ENCODE results near the gene MAGED1. TPM values are rescaled to one million over a fixed set of nuclear protein-coding genes. Genes with fewer than 3 reads are reported as not detected.

The MAGED1 gene
- total RNA-seq: 53.0 TPM
- long read RNA-seq, transcript MAGED1-201 (13 exons, 2,747 nt): major isoform, 46 of 96 reads
- long read RNA-seq, transcript MAGED1-204 (13 exons, 2,701 nt): minor isoform, 5 of 96 reads
- long read RNA-seq, partial matches to known transcripts: 38 of 96 reads
- long read RNA-seq, other reads (novel, unspliced or antisense): 7 of 96 reads

GRCh38 chrX:51892921-51893745, at the start of gene MAGED1:
MAGED1 (plus strand) TSS chrX:51893623; CDS start chrX:51894305, 682 bp downstream.
- Histone ChIP-seq H3K4me3 (peak within 1 kb of the TSS; percentile 58), H3K4me1 (no peaks in the 10 kb centered on the region), H3K27ac (peak within 1 kb of the TSS; percentile 60), H3K36me3 (peaks cover 5% of the 10 kb centered on the region), H3K9me3 (no peaks in the 10 kb centered on the region), H3K27me3 (ENCODE audit: low read depth) (no peaks in the 10 kb centered on the region)
- intact Hi-C loops (cut with DNase I): no loop called here
- DNase-seq (peak; percentile 88), ATAC-seq (peak; percentile 94 to 97)
- no peak for TF ChIP-seq CTCF (IDR thresholded peaks at IDR 0.05)

GRCh38 chrX:51847463-51847862, 46.0 kb upstream of the MAGED1 start:
- H3K4me1 ChIP-seq: no peaks in the 10 kb centered on the region
- H3K27me3 ChIP-seq (ENCODE audit: low read depth): no peaks in the 10 kb centered on the region
- no peaks in the 10 kb centered on the region for H3K9me3 ChIP-seq
- ATAC-seq (no peak), DNase-seq (no peak)
- no peak overlapping the region for H3K4me3 ChIP-seq
- intact Hi-C loops (cut with DNase I): no loop called here
- TF ChIP-seq CTCF (IDR thresholded peaks at IDR 0.05): no peak
- no peaks in the 10 kb centered on the region for H3K36me3 ChIP-seq
- H3K27ac ChIP-seq: no peak overlapping the region

GRCh38 chrX:51851507-51852085, 41.8 kb upstream of the MAGED1 start:
- H3K4me1 ChIP-seq: no peaks in the 10 kb centered on the region
- ATAC-seq (no peak), DNase-seq (no peak)
- no peak overlapping the region for H3K27ac ChIP-seq
- H3K9me3 ChIP-seq: no peaks in the 10 kb centered on the region
- H3K27me3 ChIP-seq (ENCODE audit: low read depth): no peaks in the 10 kb centered on the region
- H3K36me3 ChIP-seq: no peaks in the 10 kb centered on the region
- H3K4me3 ChIP-seq: no peak overlapping the region
- no peak for TF ChIP-seq CTCF (IDR thresholded peaks at IDR 0.05)
- intact Hi-C loops (cut with DNase I): no loop called here

DNA sequence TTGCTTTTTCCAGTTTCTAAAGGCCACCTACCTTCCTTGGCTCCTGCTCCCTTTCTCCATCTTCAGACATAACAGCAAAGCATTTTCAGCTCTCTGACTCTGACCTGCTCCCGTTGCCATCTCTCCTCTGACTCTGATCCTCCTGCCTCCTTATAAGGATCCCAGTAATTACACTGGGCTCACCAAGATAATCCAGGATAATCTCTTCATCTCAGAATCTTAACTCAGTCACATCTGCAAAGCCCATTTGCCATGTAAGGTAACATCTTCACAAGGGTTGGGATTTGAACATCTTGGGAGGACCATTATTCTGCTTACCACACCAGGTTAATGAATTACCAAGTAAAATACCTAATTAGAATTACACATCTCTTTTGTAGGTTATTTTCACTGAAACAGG, 41.3 kb upstream of the MAGED1 start:
- Histone ChIP-seq H3K4me1 (no peaks in the 10 kb centered on the region), H3K27ac (no peak overlapping the region), H3K36me3 (no peaks in the 10 kb centered on the region), H3K27me3 (ENCODE audit: low read depth) (no peaks in the 10 kb centered on the region), H3K4me3 (no peak overlapping the region), H3K9me3 (no peaks in the 10 kb centered on the region)
- DNase-seq (no peak), ATAC-seq (no peak)
- intact Hi-C loops (cut with DNase I): no loop called here
- no peak for TF ChIP-seq CTCF (IDR thresholded peaks at IDR 0.05)

GRCh38 chrX:51852621-51853020, 40.8 kb upstream of the MAGED1 start:
- no peaks in the 10 kb centered on the region for H3K36me3 ChIP-seq
- no peak overlapping the region for H3K4me3 ChIP-seq
- no peak overlapping the region for H3K27ac ChIP-seq
- no peaks in the 10 kb centered on the region for H3K9me3 ChIP-seq
- no peak for TF ChIP-seq CTCF (IDR thresholded peaks at IDR 0.05)
- DNase-seq (no peak), ATAC-seq (no peak)
- no peaks in the 10 kb centered on the region for H3K27me3 ChIP-seq (ENCODE audit: low read depth)
- H3K4me1 ChIP-seq: no peaks in the 10 kb centered on the region
- intact Hi-C loops (cut with DNase I): no loop called here

Measured in lower lobe of right lung (tissue), 2 donors.